ENCODE measurements around the gene EYA4.

GRCh38 chr6:133487174-133487573 is 246.0 kb downstream of the EYA4 start:
- no peak for TF ChIP-seq CTCF (IDR thresholded peaks at IDR 0.05)
- no peak for TF ChIP-seq POLR2A (IDR thresholded peaks at IDR 0.05)

Measured in esophagus squamous epithelium (tissue), 4 donors.